ENCODE measurements around the gene PIGV.

- TF ChIP-seq ZNF274 (IDR thresholded peaks at IDR 0.05; ENCODE audit: low read depth, low read length) (no peak), SUZ12 (IDR thresholded peaks at IDR 0.05; ENCODE audit: extremely low read depth, insufficient read depth, insufficient read length) (no peak), YY1 (IDR thresholded peaks at IDR 0.05; ENCODE audit: insufficient read depth, insufficient read length) (no peak)
Measured at GRCh38 chr1:26791626-26792025, 3.9 kb downstream of the PIGV start.

Data from NT2/D1 (cell line).